ENCODE results near the gene POU3F1. TPM values are rescaled to one million over a fixed set of nuclear protein-coding genes. Genes with fewer than 3 reads are reported as not detected.

The POU3F1 gene
- total and polyA plus RNA-seq, 2 of the 4 experiments (the other 2 are of a cell fraction), result not detected

GRCh38 chr1:38068220-38068979 is 21.8 kb upstream of the POU3F1 start:
- H3K9ac ChIP-seq (ENCODE audit: low read depth, low read length), result no peak overlapping the region
- no peak overlapping the region for H3K4ac ChIP-seq (ENCODE audit: low read depth, low read length)
- H3K27ac ChIP-seq (ENCODE audit: insufficient read depth, low read length), result no peak overlapping the region
- no peak overlapping the region for H3K4me2 ChIP-seq (ENCODE audit: low read depth, low read length)
- H3K56ac ChIP-seq (ENCODE audit: extremely low read depth, insufficient read depth, low read length), result no peak overlapping the region
- H3K4me1 ChIP-seq (ENCODE audit: control insufficient read depth, insufficient read depth, low read length), result no peaks in the 10 kb centered on the region
- H3K9me3 ChIP-seq (ENCODE audit: control insufficient read depth, insufficient read depth, low read length), result no peaks in the 10 kb centered on the region
- no peak overlapping the region for H4K91ac ChIP-seq (ENCODE audit: insufficient read depth, low read depth, low read length)
- H2BK5ac ChIP-seq (ENCODE audit: low read depth, low read length, poor library complexity, severe bottlenecking), result no peak overlapping the region
- dilution Hi-C loops (cut with HindIII; ENCODE audit: low sequenced_read_pairs, unreplicated experiment) (no loop called here), in situ Hi-C loops (cut with MboI; ENCODE audit: low sequenced_read_pairs) (no loop called here), intact Hi-C loops (cut with micrococcal nuclease) (no loop called here)
- H3K9me1 ChIP-seq (ENCODE audit: insufficient read depth, low read length), result no peaks in the 10 kb centered on the region
- no peaks in the 10 kb centered on the region; the same call in 1 of the 2 replicates for H4K20me1 ChIP-seq (ENCODE audit: insufficient read depth, low read length)
- H3K79me1 ChIP-seq (ENCODE audit: low read depth in 1 of 2, low read length in 2 of 2), result no peaks in the 10 kb centered on the region
- ATAC-seq (ENCODE audit: low read depth) (no peak), DNase-seq (no peak)
- H3K14ac ChIP-seq (replicated peaks; ENCODE audit: low read depth, low read length), result no peak overlapping the region
- H2BK20ac ChIP-seq (ENCODE audit: low read depth, low read length), result no peak overlapping the region
- H4K8ac ChIP-seq (ENCODE audit: low read depth in 2 of 2, low read length in 2 of 2), result no peak overlapping the region
- no peak overlapping the region for H2AFZ ChIP-seq (replicated peaks; ENCODE audit: low read length, poor library complexity)
- no peak overlapping the region for H3K18ac ChIP-seq (ENCODE audit: low read depth, low read length)
- POLR2A ChIA-PET (ENCODE audit: unreplicated experiment), result no interaction called here
- no TSS peak for BruUV-seq (replicated peaks)
- peaks cover 39% of the 10 kb centered on the region for H3K27me3 ChIP-seq (ENCODE audit: control insufficient read depth, insufficient read depth, low read length)
- TF ChIP-seq USF2 (IDR thresholded peaks at IDR 0.05; ENCODE audit: low read depth, low read length), result no peak
- TF ChIP-seq RCOR1 (IDR thresholded peaks at IDR 0.05; ENCODE audit: insufficient replicate concordance, low read length), result no peak
- TF ChIP-seq RFX5 (IDR thresholded peaks at IDR 0.05; ENCODE audit: low read depth, low read length), result no peak
- TF ChIP-seq CTCF (conservative IDR thresholded peaks at IDR 0.05; ENCODE audit: low read depth, low read length), result no peak
- no peak for TF ChIP-seq CHD1 (IDR thresholded peaks at IDR 0.05; ENCODE audit: low read depth, low read length)
- TF ChIP-seq, protein P1, sequence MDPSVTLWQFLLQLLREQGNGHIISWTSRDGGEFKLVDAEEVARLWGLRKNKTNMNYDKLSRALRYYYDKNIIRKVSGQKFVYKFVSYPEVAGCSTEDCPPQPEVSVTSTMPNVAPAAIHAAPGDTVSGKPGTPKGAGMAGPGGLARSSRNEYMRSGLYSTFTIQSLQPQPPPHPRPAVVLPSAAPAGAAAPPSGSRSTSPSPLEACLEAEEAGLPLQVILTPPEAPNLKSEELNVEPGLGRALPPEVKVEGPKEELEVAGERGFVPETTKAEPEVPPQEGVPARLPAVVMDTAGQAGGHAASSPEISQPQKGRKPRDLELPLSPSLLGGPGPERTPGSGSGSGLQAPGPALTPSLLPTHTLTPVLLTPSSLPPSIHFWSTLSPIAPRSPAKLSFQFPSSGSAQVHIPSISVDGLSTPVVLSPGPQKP (IDR thresholded peaks at IDR 0.05; ENCODE audit: borderline replicate concordance, low read depth, low read length), result no peak
- no peak for TF ChIP-seq NFE2L2 (IDR thresholded peaks at IDR 0.05; ENCODE audit: low read depth, low read length)
- TF ChIP-seq MAZ (IDR thresholded peaks at IDR 0.05; ENCODE audit: borderline replicate concordance, low read depth, low read length), result no peak
- no peak for TF ChIP-seq RAD21 (IDR thresholded peaks at IDR 0.05; ENCODE audit: low read length)
- no peak for TF ChIP-seq MXI1 (IDR thresholded peaks at IDR 0.05; ENCODE audit: borderline replicate concordance, low read depth, low read length)
- TF ChIP-seq POLR2A (IDR thresholded peaks at IDR 0.05; ENCODE audit: low read depth, low read length), result no peak
- TF ChIP-seq CEBPB (IDR thresholded peaks at IDR 0.05; ENCODE audit: low read depth, low read length), result no peak
- no peak for TF ChIP-seq FOS (IDR thresholded peaks at IDR 0.05; ENCODE audit: low read depth, low read length)
- no peak for TF ChIP-seq BHLHE40 (IDR thresholded peaks at IDR 0.05; ENCODE audit: low read depth, low read length)
- TF ChIP-seq MAFK (IDR thresholded peaks at IDR 0.05; ENCODE audit: low read depth, low read length), result no peak
- no peak overlapping the region for H2AK5ac ChIP-seq (ENCODE audit: low read depth, low read length)
- H3K4me3 ChIP-seq (ENCODE audit: insufficient read depth, low read depth, low read length), result no peak overlapping the region
- H3K23ac ChIP-seq (ENCODE audit: low read depth, low read length), result no peak overlapping the region
- no peak overlapping the region for H2BK120ac ChIP-seq (ENCODE audit: low read depth, low read length)
- no peaks in the 10 kb centered on the region for H3K36me3 ChIP-seq (ENCODE audit: control insufficient read depth, insufficient read depth, low read length)
- H2AK9ac ChIP-seq (replicated peaks; ENCODE audit: low read depth, low read length, poor library complexity), result no peak overlapping the region
- no peak overlapping the region for H2BK15ac ChIP-seq (ENCODE audit: low read depth, low read length)
- no CpG with 5 or more reads among the region's 14 CpGs for WGBS, 2 experiments (ENCODE audit: extremely low coverage in 2 of 2, insufficient read length in 1 of 2)
- CTCF ChIA-PET, result no interaction called here
- H4K5ac ChIP-seq (ENCODE audit: low read depth, low read length), result no peak overlapping the region
